Breast epithelium (tissue), 4 donors: ENCODE data around the gene CHST2. TPM values are rescaled to one million over a fixed set of nuclear protein-coding genes. Genes with fewer than 3 reads are reported as not detected.

Source experiments
- DNase-seq, 2 donors: peaks; one replicate each; pipeline ENCODE4 v3.0.0-alpha.2; 2019; ENCODE audit warnings: low spot score in 2 of 2
- H3K27ac ChIP-seq, 2 donors: fragments of 200-600 bp; sonication (generic) in 1 of 2; one replicate each; pipeline ENCODE4 v1.5.1; 2016 to 2019; ENCODE audit warnings: mild to moderate bottlenecking in 1 of 2
- H3K27me3 ChIP-seq, 2 donors: fragments of 200-600 bp; sonication (generic) in 1 of 2; one replicate each; pipeline versions ENCODE4 v1.5.1 to v1.6.0; 2017 to 2019; ENCODE audit warnings: control low read depth in 1 of 2, mild to moderate bottlenecking in 1 of 2
- H3K36me3 ChIP-seq: fragments of 200-600 bp; one replicate; pipeline ENCODE4 v1.5.1; 2019
- H3K4me1 ChIP-seq, 2 donors: fragments of 200-600 bp; sonication (generic); one replicate each; pipeline ENCODE4 v1.5.1; 2016 to 2019; ENCODE audit warnings: control low read depth in 1 of 2
- H3K4me3 ChIP-seq, 3 donors: fragments of 200-600 bp; sonication (generic); 1 replicate in 2 of 3; 2 replicates in 1 of 3; pipeline ENCODE4 v1.5.1; 2016 to 2019; ENCODE audit warnings: mild to moderate bottlenecking in 3 of 3, moderate library complexity in 2 of 3
- H3K9me3 ChIP-seq, 2 donors: fragments of 200-600 bp; sonication (generic) in 1 of 2; one replicate each; pipeline ENCODE4 v1.5.1; 2016 to 2019; ENCODE audit warnings: control low read depth in 1 of 2
- POLR2A ChIP-seq: fragments of 450-650 bp; IDR thresholded peaks from one replicate; pipeline ENCODE4 v1.6.1; 2016; ENCODE audit warnings: antibody characterized with exemption, mild to moderate bottlenecking, moderate library complexity
- POLR2AphosphoS5 ChIP-seq, 3 donors: sonication (generic); formaldehyde crosslinking; IDR thresholded peaks; one replicate each; pipeline ENCODE4 v1.6.1; 2017; ENCODE audit warnings: antibody characterized with exemption in 3 of 3
- intact Hi-C: fragments of 100-400 bp; cut with DNase I; formaldehyde crosslinking; loops from one replicate; pipeline ENCODE4 v1.15.1; 2023; ENCODE audit warnings: low total_unique reads
- total RNA-seq, 3 donors: library from RNA; depleted of rRNA; stranded (reverse); fragments of >200 nt; gene quantifications; one replicate each; pipeline ENCODE4 v1.1.0, GENCODE V29; 2016
- TF ChIP-seq, protein P1 (sequence below), 3 donors: fragments of 450-650 bp; IDR thresholded peaks; one replicate each; pipeline ENCODE4 v1.5.1; 2016 to 2017; ENCODE audit warnings: antibody characterized with exemption in 3 of 3, mild to moderate bottlenecking in 3 of 3, moderate library complexity in 3 of 3

CHST2 gene
- total RNA-seq, 3 donors from 2014 or later: 3.0 to 6.9 (median 4.5) TPM

DNA sequence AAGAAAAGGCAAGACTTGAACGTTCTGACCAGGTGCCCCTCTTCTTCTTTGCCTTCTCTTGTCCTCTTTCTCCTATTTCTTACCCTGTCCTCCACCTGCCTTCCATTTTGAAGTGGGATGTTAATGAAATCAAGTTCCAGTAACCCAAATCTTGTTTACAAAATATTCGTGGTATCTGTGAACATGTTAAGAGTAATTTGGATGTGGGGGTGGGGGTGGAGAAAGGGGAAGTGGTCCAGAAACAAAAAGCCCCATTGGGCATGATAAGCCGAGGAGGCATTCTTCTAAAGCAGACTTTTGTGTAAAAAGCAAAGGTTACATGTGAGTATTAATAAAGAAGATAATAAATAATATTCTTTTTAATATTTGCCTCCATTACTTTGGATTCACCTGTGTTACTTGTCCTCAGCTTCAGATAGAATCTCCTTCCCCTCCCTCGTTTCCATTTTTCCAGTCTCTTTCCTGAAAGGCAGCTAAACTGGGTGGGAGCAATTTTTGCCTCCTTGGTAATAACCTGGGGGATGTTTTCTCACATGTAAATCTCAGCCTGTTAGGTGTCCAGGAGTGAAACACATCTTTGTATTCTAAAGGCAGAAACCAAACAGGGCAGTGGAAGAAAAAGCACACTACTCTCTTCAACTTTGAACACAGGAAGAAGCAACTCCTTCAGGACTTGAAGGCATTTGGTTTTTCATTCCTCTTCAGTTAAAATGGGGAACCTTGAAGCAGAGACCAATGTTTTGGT lies 3.2 kb downstream of the CHST2 start:
- intact Hi-C loops: no loop called here
- Histone ChIP-seq H3K36me3 (no peaks in the 10 kb centered on the region), H3K27ac (no peak overlapping the region), H3K4me3 (no peak overlapping the region), H3K9me3 (no peaks in the 10 kb centered on the region), H3K4me1 (peaks cover 0 to 8% of the 10 kb centered on the region in 2 donors), H3K27me3 (peaks cover 0 to 3% of the 10 kb centered on the region in 2 donors)
- TF ChIP-seq, protein P1, sequence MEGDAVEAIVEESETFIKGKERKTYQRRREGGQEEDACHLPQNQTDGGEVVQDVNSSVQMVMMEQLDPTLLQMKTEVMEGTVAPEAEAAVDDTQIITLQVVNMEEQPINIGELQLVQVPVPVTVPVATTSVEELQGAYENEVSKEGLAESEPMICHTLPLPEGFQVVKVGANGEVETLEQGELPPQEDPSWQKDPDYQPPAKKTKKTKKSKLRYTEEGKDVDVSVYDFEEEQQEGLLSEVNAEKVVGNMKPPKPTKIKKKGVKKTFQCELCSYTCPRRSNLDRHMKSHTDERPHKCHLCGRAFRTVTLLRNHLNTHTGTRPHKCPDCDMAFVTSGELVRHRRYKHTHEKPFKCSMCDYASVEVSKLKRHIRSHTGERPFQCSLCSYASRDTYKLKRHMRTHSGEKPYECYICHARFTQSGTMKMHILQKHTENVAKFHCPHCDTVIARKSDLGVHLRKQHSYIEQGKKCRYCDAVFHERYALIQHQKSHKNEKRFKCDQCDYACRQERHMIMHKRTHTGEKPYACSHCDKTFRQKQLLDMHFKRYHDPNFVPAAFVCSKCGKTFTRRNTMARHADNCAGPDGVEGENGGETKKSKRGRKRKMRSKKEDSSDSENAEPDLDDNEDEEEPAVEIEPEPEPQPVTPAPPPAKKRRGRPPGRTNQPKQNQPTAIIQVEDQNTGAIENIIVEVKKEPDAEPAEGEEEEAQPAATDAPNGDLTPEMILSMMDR (IDR thresholded peaks at IDR 0.05): no peak
- TF ChIP-seq POLR2AphosphoS5 (IDR thresholded peaks at IDR 0.05): no peak
- TF ChIP-seq POLR2A: no peak
- no peak for DNase-seq

DNA sequence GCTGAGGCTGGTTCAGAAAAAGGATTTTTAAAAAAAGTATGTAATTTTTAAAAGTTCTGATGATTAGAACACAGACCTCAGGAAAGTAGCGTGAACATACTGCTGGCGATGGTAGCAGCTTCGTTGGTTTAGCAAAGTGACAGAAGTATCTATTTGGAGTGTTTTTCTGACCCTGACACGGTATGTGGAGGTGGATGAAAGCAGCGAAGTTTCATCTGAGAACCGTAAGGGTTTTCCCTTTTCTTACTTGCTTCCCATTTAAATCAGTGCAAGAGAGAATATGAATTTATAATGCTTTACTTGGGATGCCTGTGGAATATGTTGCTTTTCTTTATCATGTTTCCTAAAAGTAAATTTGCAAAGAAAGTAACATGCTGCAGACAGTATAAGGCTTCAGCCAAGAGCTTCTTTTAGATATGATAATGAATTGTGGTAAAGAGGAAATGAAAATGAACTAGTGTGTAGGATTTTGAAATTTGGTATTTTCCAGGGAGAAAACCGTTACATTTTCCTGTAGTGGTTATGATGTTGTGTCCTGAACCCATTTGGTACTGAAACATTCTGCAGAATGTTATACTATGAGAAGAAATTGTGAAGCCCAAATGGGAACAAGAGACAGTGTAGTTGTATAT lies 3.9 kb downstream of the CHST2 start:
- Histone ChIP-seq H3K36me3 (no peaks in the 10 kb centered on the region), H3K27ac (no peak overlapping the region), H3K4me3 (no peak overlapping the region), H3K9me3 (no peaks in the 10 kb centered on the region), H3K27me3 (peaks cover 0 to 3% of the 10 kb centered on the region in 2 donors), H3K4me1 (peaks cover 0 to 8% of the 10 kb centered on the region in 2 donors)
- TF ChIP-seq, protein P1 (IDR thresholded peaks at IDR 0.05): no peak
- TF ChIP-seq POLR2A: no peak
- no peak for TF ChIP-seq POLR2AphosphoS5 (IDR thresholded peaks at IDR 0.05)
- intact Hi-C loops: no loop called here
- no peak for DNase-seq

DNA sequence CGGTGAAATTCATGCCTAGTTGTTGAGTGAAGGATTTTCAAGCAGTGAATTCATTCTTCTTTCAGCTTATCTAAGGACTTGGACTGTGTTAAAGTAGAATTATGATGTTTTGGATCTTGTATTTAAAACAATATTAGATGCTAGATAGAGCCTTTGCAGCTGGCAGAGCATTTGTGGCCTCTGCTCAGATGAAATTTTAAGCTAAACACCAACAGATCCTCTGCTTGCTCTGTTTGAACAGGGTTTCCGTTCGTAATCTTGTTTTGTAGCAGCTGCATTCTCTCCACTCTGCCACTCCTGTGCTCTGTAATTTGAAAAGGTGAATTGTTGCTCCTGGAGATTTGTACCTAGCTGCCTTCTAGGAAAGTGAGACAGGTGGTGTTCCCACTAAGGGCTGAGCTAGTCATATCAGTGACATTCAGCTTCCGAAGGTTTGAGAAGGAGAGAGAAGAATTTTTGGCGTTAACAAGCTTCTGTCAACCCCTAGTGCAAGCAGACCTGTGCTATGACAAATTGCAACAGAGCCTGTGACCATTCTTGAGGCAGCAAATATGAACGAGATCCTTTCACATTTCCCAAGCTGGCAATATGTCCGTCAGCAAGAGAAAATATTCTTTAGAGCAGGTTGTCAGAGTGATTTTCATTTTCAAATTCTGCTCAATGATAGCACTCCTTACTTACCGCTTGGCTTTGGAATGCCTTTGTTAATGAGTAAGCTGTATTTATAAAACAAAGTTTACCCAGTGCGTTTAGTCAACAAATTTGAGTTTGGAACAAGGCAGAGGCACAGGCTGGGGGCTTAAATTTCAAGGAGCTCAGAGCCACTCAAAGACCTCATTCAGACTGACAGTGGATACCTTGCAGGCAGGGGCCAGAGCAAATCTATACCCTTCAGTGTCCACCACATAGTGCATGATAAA lies 5.3 kb downstream of the CHST2 start:
- DNase-seq: no peak
- intact Hi-C loops: no loop called here
- H3K4me3 ChIP-seq: no peak overlapping the region

DNA sequence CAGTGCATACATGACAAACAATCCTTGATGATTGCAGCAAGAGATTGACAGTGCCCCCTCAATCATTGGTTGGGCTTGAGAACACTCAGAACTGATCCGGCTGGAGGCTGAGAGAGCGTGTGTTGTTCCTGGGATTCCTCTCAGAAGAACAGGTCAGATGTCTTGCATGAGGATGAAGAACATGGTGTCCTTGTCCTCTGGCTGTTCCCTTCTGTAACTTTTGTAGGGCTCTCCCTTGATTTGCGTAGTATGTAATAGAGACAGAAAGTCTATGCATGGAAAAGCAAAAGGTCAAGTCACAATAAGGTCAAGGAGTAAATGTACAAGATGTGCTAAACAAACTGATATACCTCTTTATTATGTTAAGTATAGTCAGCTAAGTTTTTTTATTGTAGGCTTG lies 8.2 kb downstream of the CHST2 start:
- no peak for DNase-seq
- TF ChIP-seq, protein P1 (IDR thresholded peaks at IDR 0.05): no peak
- no peak for TF ChIP-seq POLR2AphosphoS5 (IDR thresholded peaks at IDR 0.05)
- TF ChIP-seq POLR2A: no peak
- Histone ChIP-seq H3K4me1 (no peaks in the 10 kb centered on the region), H3K27me3 (no peaks in the 10 kb centered on the region), H3K36me3 (no peaks in the 10 kb centered on the region), H3K27ac (no peak overlapping the region), H3K4me3 (no peak overlapping the region), H3K9me3 (no peaks in the 10 kb centered on the region)
- intact Hi-C loops: no loop called here

More for the DNA sequence above, 5.3 kb downstream of the CHST2 start:
- H3K4me1 ChIP-seq: peaks cover 0 to 8% of the 10 kb centered on the region in 2 donors
- H3K27ac ChIP-seq: no peak overlapping the region
- H3K27me3 ChIP-seq: peaks cover 0 to 3% of the 10 kb centered on the region in 2 donors
- H3K9me3 ChIP-seq: no peaks in the 10 kb centered on the region
- TF ChIP-seq, protein P1 (IDR thresholded peaks at IDR 0.05): no peak
- no peak for TF ChIP-seq POLR2AphosphoS5 (IDR thresholded peaks at IDR 0.05)
- no peak for TF ChIP-seq POLR2A
- no peaks in the 10 kb centered on the region for H3K36me3 ChIP-seq
